ENCODE data around the gene ALDH1A1. TPM values are rescaled to one million over a fixed set of nuclear protein-coding genes. Genes with fewer than 3 reads are reported as not detected.

ALDH1A1 gene
- total RNA-seq, 1 donor from 2014 or later, result not detected

DNA sequence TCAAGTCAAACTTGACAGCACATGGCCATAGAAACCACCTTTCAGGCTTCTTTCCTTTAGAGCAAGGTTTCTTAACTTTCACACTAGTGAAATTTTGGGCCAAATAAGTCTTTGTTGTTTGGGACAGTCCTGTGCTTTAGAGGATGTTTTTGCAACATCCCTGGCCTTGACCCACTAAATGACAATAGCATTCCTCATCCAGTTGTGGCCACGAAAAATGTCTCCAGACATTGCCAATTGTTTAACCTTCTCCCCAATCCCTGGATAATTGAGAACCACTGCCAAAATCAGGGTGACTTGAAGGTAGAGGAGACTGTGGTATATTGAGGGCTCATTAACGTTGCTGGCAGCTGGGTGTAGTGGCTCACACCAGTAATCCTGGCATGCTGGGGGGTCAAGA, 72.0 kb downstream of the ALDH1A1 start:
- no peaks in the 10 kb centered on the region for H3K36me3 Mint-ChIP-seq
- H3K27ac Mint-ChIP-seq, result no peak overlapping the region
- H3K4me3 Mint-ChIP-seq, result no peak overlapping the region
- TF ChIP-seq EZH2phosphoT487 (IDR thresholded peaks at IDR 0.05), result no peak
- no peak for TF ChIP-seq EZH2 (IDR thresholded peaks at IDR 0.05)
- TF ChIP-seq, protein P1, sequence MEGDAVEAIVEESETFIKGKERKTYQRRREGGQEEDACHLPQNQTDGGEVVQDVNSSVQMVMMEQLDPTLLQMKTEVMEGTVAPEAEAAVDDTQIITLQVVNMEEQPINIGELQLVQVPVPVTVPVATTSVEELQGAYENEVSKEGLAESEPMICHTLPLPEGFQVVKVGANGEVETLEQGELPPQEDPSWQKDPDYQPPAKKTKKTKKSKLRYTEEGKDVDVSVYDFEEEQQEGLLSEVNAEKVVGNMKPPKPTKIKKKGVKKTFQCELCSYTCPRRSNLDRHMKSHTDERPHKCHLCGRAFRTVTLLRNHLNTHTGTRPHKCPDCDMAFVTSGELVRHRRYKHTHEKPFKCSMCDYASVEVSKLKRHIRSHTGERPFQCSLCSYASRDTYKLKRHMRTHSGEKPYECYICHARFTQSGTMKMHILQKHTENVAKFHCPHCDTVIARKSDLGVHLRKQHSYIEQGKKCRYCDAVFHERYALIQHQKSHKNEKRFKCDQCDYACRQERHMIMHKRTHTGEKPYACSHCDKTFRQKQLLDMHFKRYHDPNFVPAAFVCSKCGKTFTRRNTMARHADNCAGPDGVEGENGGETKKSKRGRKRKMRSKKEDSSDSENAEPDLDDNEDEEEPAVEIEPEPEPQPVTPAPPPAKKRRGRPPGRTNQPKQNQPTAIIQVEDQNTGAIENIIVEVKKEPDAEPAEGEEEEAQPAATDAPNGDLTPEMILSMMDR (IDR thresholded peaks at IDR 0.05), result no peak
- Histone ChIP-seq H4K20me1 (ENCODE audit: low read depth) (no peaks in the 10 kb centered on the region), H3K4me3 (no peak overlapping the region), H3K27me3 (no peaks in the 10 kb centered on the region), H2AFZ (replicated peaks) (no peak overlapping the region), H3K9ac (no peak overlapping the region), H3K4me1 (no peaks in the 10 kb centered on the region), H3F3A (ENCODE audit: low read depth) (no peaks in the 10 kb centered on the region), H3K27ac (no peak overlapping the region), H3K36me3 (no peaks in the 10 kb centered on the region), H3K4me2 (no peak overlapping the region), H3K9me3 (ENCODE audit: low read depth) (no peaks in the 10 kb centered on the region), H3K79me2 (ENCODE audit: low read depth) (no peaks in the 10 kb centered on the region)
- H3K9me3 Mint-ChIP-seq, result peaks cover 2% of the 10 kb centered on the region
- DNase-seq (ENCODE audit: low spot score), result no peak
- no peaks in the 10 kb centered on the region for H3K27me3 Mint-ChIP-seq (ENCODE audit: insufficient read depth, low read depth)
- H3K4me1 Mint-ChIP-seq, result no peaks in the 10 kb centered on the region

DNA sequence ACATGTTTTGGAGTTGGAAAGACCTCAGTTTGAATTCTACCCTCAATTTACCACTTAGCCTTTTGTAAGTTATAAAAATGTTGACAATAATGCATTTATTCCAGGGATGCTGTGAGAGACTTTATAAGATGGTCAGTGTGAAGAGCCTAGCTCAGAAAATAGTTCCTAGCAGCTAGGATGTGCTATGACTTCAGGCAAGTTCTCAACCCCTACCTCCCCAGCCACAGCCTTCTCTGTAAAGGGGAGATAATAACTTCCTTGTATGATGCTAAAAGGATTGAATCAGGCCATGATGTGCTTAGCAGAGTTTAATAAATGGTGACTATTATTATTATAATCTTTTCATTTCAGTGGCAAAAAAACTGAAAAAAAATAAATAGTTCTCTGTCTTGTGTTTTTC, 77.6 kb downstream of the ALDH1A1 start:
- Histone ChIP-seq H3K4me2 (no peak overlapping the region), H3K9ac (no peak overlapping the region), H4K20me1 (ENCODE audit: low read depth) (no peaks in the 10 kb centered on the region), H3K4me3 (no peak overlapping the region), H2AFZ (replicated peaks) (no peak overlapping the region), H3K27me3 (no peaks in the 10 kb centered on the region), H3K79me2 (ENCODE audit: low read depth) (no peaks in the 10 kb centered on the region), H3K9me3 (ENCODE audit: low read depth) (no peaks in the 10 kb centered on the region), H3K36me3 (no peaks in the 10 kb centered on the region), H3K27ac (no peak overlapping the region), H3K4me1 (no peaks in the 10 kb centered on the region), H3F3A (ENCODE audit: low read depth) (no peaks in the 10 kb centered on the region)
- no peaks in the 10 kb centered on the region for H3K4me1 Mint-ChIP-seq
- H3K36me3 Mint-ChIP-seq, result no peaks in the 10 kb centered on the region
- no peak overlapping the region for H3K27ac Mint-ChIP-seq
- H3K27me3 Mint-ChIP-seq (ENCODE audit: insufficient read depth, low read depth), result no peaks in the 10 kb centered on the region
- TF ChIP-seq, protein P1 (IDR thresholded peaks at IDR 0.05), result no peak
- no peak for TF ChIP-seq EZH2 (IDR thresholded peaks at IDR 0.05)
- no peak for TF ChIP-seq EZH2phosphoT487 (IDR thresholded peaks at IDR 0.05)
- no peak for DNase-seq (ENCODE audit: low spot score)
- H3K4me3 Mint-ChIP-seq, result no peak overlapping the region
- peaks cover 2% of the 10 kb centered on the region for H3K9me3 Mint-ChIP-seq

DNA sequence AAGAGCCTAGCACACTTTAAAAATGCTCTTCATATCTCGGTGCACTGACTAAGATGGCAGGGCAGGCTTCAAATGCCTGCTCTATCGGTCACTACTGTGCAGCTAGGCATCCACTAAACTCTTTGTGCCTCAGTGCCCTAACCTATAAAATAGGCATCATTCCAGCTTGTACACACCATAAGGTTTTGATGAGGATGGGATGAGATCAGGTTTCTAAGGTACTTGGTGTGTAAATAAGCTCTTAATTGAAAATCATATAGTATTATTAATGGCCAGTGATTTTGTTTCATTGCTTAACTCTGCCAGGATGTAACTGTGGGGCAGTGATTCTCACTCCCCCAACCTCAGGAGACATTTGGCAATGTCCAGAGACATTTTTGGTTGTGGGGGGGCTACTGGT, 78.5 kb downstream of the ALDH1A1 start:
- no peak for DNase-seq (ENCODE audit: low spot score)
- no peaks in the 10 kb centered on the region for H3F3A ChIP-seq (ENCODE audit: low read depth)
- TF ChIP-seq, protein P1 (IDR thresholded peaks at IDR 0.05), result no peak
- no peak for TF ChIP-seq EZH2phosphoT487 (IDR thresholded peaks at IDR 0.05)
- no peak for TF ChIP-seq EZH2 (IDR thresholded peaks at IDR 0.05)
- H3K9ac ChIP-seq, result no peak overlapping the region
- H3K27ac Mint-ChIP-seq, result no peak overlapping the region
- no peak overlapping the region for H3K4me3 ChIP-seq
- no peaks in the 10 kb centered on the region for H3K36me3 ChIP-seq
- H3K9me3 ChIP-seq (ENCODE audit: low read depth), result no peaks in the 10 kb centered on the region
- no peaks in the 10 kb centered on the region for H3K4me1 Mint-ChIP-seq
- H3K9me3 Mint-ChIP-seq, result peaks cover 2% of the 10 kb centered on the region
- H3K27me3 Mint-ChIP-seq (ENCODE audit: insufficient read depth, low read depth), result no peaks in the 10 kb centered on the region
- H3K4me2 ChIP-seq, result no peak overlapping the region
- H3K36me3 Mint-ChIP-seq, result no peaks in the 10 kb centered on the region
- H3K4me1 ChIP-seq, result no peaks in the 10 kb centered on the region
- H3K79me2 ChIP-seq (ENCODE audit: low read depth), result no peaks in the 10 kb centered on the region
- H2AFZ ChIP-seq (replicated peaks), result no peak overlapping the region
- no peak overlapping the region for H3K4me3 Mint-ChIP-seq
- no peaks in the 10 kb centered on the region for H3K27me3 ChIP-seq
- H4K20me1 ChIP-seq (ENCODE audit: low read depth), result no peaks in the 10 kb centered on the region
- no peak overlapping the region for H3K27ac ChIP-seq

All from neural progenitor cell (in vitro differentiated cells).